OCI-LY7 (cell line): ENCODE data around the gene PACS1.

Source experiments
- EZH2phosphoT487 ChIP-seq: fragments of 200-600 bp; sonication (generic); IDR thresholded peaks from 2 replicates; pipeline ENCODE4 v1.6.1; 2018; ENCODE audit warnings: low read depth, borderline replicate concordance, mild to moderate bottlenecking, mixed run types, antibody characterized with exemption, low read length, moderate library complexity, mixed read lengths
- TF ChIP-seq, protein P1 (sequence below): fragments of 200-600 bp; sonication (generic); conservative IDR thresholded peaks from 2 replicates; pipeline ENCODE4 v1.5.1; 2014; ENCODE audit warnings: mild to moderate bottlenecking, antibody characterized with exemption, low read length, moderate library complexity, mixed read lengths

DNA sequence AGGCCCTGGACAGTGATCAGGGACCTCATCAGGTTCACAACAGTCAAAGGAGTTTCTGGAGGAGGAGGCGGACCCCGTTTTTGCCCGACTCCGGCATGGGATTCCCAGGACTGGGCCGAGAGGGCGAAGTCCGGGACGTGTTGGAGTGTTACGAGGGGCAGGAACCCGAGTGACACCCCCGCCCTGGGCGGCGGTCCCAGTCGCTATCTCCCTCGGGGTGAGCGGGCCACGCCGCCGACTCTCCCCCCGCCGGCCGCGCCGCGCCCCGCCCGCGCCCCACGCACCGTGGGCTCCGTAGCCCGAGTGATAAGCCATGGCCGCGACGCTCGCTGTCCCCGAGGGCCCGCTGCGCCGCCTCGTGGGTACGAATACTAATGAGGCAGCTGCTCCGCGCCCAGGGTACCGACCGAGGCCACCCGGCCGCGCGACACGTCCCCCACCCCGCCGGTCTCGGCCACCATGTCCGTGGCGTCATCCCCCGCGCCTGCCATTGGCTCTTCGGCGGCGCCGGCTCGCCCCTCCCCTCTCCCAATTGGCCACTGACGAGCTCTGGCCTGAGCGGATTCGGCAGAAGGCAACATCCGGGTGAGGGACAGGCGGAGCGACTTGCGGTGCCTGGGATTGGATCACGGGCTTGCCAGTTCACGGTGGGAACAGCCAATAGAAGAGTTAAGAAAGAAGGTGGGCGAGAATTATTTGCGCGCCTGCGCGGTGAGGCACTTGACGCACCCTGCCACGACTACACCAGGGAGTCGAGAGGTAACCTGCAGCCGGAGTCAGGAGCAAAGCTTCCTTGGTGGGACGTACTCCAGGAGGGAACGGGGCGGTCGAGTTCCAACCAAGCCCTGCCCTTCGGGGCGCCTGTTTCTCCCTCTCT, 218.8 kb downstream of the PACS1 start, which contains the start of gene YIF1A:
- TF ChIP-seq EZH2phosphoT487, result no peak
- TF ChIP-seq, protein P1, sequence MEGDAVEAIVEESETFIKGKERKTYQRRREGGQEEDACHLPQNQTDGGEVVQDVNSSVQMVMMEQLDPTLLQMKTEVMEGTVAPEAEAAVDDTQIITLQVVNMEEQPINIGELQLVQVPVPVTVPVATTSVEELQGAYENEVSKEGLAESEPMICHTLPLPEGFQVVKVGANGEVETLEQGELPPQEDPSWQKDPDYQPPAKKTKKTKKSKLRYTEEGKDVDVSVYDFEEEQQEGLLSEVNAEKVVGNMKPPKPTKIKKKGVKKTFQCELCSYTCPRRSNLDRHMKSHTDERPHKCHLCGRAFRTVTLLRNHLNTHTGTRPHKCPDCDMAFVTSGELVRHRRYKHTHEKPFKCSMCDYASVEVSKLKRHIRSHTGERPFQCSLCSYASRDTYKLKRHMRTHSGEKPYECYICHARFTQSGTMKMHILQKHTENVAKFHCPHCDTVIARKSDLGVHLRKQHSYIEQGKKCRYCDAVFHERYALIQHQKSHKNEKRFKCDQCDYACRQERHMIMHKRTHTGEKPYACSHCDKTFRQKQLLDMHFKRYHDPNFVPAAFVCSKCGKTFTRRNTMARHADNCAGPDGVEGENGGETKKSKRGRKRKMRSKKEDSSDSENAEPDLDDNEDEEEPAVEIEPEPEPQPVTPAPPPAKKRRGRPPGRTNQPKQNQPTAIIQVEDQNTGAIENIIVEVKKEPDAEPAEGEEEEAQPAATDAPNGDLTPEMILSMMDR, result no peak; the same call in 1 of the 2 replicates
